SKM-1 treated with dmso at 0.1 percent for 144 hours (cell line): Measurements from ENCODE around the gene SPATC1L.

ENCODE experiments used
- DNase-seq: peaks from one replicate; lab custom pipeline; 2025; ENCODE audit not compliant: unreplicated experiment; lab: John Stamatoyannopoulos, UW

The SPATC1L gene

GRCh38 chr21:46215436-46216131, 31.3 kb upstream of the SPATC1L start:
- no peak for DNase-seq

DNA sequence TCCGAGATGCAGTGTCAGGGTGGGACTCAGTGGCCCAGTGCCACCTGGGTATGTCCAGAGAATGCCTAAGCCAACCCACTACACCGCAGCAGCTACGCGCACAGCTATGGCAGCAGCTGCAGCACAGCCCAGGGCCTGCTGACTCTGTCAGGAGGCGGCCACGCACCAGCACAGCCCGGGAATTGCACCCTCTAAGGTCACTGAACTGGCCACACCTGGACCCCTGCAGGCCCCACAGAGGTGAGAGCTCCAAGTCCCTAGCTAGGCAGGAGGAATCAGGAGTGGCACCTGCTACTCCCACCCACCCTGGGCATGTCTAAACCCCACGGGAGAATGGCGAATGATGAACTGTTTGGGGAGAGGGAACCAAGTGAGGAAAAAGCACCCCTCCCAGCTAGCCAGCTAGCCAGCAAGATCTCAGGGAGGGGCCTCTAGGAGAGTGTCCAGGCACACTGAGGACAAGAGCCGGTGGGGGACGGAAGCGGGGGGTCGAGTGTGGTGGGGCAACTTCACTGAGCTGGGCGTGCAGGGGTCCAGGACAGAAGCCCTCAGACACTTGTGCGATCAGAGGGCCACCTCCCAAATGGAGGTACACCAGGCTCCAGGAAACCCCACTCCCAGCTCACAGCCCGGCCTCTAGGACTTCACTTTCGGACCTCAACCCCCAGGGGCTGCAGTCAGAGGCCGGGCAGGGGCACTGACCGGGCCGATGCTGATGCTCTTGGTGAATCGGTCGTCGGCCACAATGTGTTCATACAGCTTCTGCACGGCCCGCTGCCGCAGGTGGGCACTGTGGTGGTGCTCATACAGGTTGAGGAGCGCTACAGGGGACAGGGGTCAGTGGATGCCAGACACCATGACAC, 30.4 kb upstream of the SPATC1L start:
- DNase-seq: no peak

GRCh38 chr21:46213620-46214286, 29.5 kb upstream of the SPATC1L start:
- no peak for DNase-seq

DNA sequence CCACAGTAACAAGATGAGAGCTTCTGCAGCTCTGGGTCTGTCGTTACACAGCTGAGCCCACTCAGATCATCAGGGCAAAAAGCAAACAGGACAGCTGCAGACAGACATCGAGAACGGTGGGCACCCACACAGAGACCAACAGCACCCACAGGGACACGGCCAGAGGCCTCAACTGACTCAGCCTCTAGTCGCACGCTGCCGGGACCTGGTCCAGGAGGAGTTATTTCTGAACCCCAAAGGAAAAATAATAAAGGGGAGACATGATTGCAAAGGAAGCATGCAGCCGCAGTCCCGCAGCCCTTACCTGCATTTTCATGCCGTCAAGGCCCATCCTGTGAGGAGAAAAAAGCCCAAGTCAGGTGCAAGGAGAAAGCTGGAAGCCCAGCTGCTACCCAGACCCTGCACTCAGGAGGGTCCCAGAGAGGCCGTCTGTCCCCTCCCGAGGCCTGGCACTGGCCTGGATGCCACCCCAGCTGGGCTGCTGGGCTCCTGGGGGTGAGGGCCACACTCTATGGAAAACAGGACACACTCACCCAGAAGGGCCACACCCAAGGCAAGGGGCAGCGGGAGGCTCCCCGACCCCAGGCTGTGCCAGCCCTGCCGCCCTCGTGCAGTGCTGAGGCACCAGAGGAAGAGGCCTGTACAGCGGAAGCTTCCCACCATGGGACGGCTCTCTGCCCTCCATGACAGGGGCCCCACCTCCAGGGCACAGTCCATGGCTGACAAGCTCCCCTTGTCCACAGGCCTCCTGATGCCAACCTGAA, 28.6 kb upstream of the SPATC1L start:
- DNase-seq: no peak

- no peak for DNase-seq
These were observed 27.8 kb upstream of the SPATC1L start for GRCh38 chr21:46211786-46212720.

DNA sequence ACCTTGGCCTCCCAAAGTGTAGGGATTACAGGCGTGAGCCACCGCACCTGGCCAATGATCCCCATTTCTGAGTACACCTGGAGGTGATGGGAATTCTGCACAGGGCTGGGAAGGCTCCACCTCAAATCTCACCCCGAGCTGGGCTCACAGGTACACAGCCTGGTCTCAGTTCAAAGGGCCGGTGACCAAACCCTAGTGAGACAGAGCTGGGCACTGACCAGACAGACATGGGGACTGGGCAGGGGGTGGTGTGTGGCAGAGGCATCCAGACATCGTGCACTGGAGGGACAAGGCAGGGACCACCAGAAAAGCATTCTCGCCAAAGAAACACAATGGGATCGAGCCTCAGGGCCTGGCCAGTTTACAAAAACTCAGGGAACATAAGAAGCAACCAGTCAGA, 27.1 kb upstream of the SPATC1L start:
- no peak for DNase-seq

- DNase-seq: no peak
These were observed 26.3 kb upstream of the SPATC1L start for GRCh38 chr21:46210378-46211136.

- no peak for DNase-seq
These were observed 24.8 kb upstream of the SPATC1L start for GRCh38 chr21:46208761-46209721.

GRCh38 chr21:46207920-46208591, 23.8 kb upstream of the SPATC1L start:
- DNase-seq: no peak

DNA sequence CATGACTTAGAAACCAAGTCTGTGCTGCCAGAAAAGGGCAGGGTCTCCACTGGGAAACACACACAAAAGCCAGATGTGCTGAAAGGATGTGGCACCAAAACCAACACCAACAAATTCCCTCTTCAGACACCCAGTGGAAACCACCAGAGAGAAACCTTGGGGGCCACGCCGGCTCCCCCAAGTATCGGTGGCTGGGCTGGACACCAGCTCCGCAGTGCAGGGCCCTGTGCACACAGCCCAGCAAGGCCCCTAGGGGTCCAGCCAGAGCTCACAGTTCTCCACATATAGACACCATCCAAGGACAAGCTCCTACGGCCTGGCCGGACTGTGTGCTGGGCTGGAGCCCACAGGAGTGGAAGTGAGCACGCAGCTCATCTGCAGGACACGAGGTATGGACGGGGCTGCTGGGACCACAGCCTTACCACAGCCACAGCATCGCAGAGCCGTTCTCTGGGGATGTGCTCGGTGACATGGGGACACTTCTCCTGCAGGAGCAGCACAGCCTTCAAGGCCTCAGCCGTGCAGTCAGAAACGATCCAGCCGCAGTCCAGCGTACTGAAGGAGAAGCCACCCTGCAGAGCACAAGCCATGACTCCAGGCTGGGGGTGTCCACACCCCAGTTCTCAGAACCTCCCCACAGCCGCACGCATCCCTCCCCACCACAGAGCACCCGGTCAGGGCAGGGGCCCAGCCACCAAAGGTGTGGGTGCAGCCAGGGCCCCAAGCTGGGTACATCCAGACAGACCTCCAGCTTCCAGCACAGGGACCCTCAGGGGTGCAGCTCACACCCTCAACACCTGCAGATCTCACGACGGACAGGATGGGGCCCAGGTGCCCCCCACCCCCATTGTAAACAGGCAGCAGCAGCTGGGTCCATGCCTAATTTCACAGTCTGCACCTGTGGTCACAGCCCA, 23.0 kb upstream of the SPATC1L start:
- no peak for DNase-seq

DNA sequence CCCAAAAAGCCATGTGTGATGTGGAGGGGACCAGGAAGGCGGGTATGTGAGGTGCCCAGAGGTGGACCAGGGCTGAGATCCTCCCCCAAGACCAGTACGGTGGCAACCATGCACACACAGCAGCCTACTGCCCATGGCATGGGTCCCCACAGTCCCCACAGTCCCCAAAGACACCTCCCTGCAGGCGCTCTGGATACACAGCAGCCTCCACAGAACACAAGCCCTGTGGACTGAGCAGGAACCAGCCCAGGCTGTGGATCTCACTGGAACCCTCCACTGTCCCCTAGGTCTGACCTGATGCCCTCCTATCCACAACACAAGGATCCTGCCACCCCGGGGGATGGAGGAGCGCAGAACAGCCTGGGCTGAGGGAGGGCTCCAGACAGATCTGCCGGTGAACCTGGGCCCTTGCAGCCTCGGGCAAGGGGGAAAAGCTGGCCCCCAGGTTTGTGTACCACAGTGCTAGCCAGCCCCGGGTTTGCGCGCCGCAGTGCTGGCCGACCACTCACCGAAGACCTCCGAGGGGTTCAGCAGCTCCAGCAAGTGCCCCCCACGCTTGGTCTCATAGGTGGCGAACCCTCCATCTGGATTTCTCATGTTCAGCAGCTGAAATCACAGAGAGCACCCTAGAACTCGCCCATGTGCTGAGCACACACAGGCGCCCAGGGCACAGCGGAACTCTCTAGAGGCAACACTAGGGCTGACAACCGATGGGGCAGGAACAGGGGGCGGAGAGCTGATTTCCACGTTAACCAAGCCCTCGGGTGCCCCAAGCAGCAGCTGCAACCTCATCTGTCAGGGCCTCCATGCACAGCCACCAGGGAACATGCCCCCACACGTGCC, 22.1 kb upstream of the SPATC1L start:
- no peak for DNase-seq

- no peak for DNase-seq
These were observed 21.5 kb upstream of the SPATC1L start for GRCh38 chr21:46205766-46206162.

GRCh38 chr21:46205166-46205565, 20.9 kb upstream of the SPATC1L start:
- DNase-seq: no peak

DNA sequence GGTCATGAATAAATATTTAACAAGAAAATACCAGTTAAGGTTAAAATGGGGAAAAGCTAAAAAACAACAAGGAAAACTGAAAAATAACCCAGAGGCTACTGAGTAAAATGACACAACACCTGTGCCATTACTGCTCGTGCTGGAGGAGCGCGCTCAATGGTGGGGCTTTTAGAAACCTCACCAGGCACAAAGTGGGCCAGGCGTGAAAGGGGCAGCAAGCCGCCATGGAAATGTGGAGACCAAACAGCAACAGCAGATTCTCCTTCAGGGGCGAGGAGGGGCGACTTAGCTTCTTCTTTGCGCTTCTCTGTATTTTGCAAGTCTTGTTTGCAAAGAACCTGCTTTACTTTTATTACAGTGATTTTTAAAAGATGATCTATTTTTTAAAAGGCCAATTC, 18.9 kb upstream of the SPATC1L start:
- no peak for DNase-seq

- DNase-seq: no peak
These were observed 18.4 kb upstream of the SPATC1L start for GRCh38 chr21:46202592-46203202.
